Neural progenitor cell (in vitro differentiated cells): ENCODE measurements around the gene FER1L5. TPM values are rescaled to one million over a fixed set of nuclear protein-coding genes. Genes with fewer than 3 reads are reported as not detected.

Experiments
- DNase-seq: peaks from one replicate; pipeline ENCODE4 v3.0.0-alpha.2; 2016; ENCODE audit warnings: low spot score
- H2AFZ ChIP-seq: fragments of 200-600 bp; sonication (generic); replicated peaks from 2 replicates; pipeline ENCODE4 v1.6.1; 2016; ENCODE audit warnings: antibody characterized with exemption
- H3F3A ChIP-seq: fragments of 200-600 bp; sonication (generic); 2 replicates; pipeline ENCODE4 v1.6.1; 2016; ENCODE audit warnings: antibody characterized with exemption, low read depth
- H3K27ac ChIP-seq: fragments of 200-600 bp; sonication (generic); 2 replicates; pipeline ENCODE4 v1.5.1; 2016; ENCODE audit warnings: mild to moderate bottlenecking
- H3K27me3 ChIP-seq: fragments of 200-600 bp; sonication (generic); 2 replicates; pipeline ENCODE4 v1.6.1; 2016; ENCODE audit warnings: mild to moderate bottlenecking, moderate library complexity
- H3K36me3 ChIP-seq: fragments of 200-600 bp; sonication (generic); 2 replicates; pipeline ENCODE4 v1.5.1; 2016
- H3K4me1 ChIP-seq: fragments of 200-600 bp; sonication (generic); 2 replicates; pipeline ENCODE4 v1.6.1; 2016; ENCODE audit warnings: mixed run types
- H3K4me2 ChIP-seq: fragments of 200-600 bp; sonication (generic); 2 replicates; pipeline ENCODE4 v1.6.1; 2016
- H3K4me3 ChIP-seq: fragments of 200-600 bp; sonication (generic); 2 replicates; pipeline ENCODE4 v1.5.1; 2016
- H3K79me2 ChIP-seq: fragments of 200-600 bp; sonication (generic); 2 replicates; pipeline ENCODE4 v1.6.1; 2016; ENCODE audit warnings: low read depth
- H3K9ac ChIP-seq: fragments of 200-600 bp; sonication (generic); 2 replicates; pipeline ENCODE4 v1.6.1; 2016
- H3K9me3 ChIP-seq: fragments of 200-600 bp; sonication (generic); 2 replicates; pipeline ENCODE4 v1.5.1; 2016; ENCODE audit warnings: low read depth
- H4K20me1 ChIP-seq: fragments of 200-600 bp; sonication (generic); 2 replicates; pipeline ENCODE4 v1.6.1; 2016; ENCODE audit warnings: low read depth
- H3K27ac Mint-ChIP-seq: 3 replicates; pipeline ENCODE4 v1.8.0; 2021; ENCODE audit warnings: mixed read lengths
- H3K27me3 Mint-ChIP-seq: 2 replicates; pipeline ENCODE4 v1.8.0; 2022; ENCODE audit warnings: low read depth, mild to moderate bottlenecking, inconsistent platforms, moderate library complexity, mixed read lengths; ENCODE audit not compliant: insufficient read depth
- H3K36me3 Mint-ChIP-seq: 3 replicates; pipeline ENCODE4 v1.8.0; 2021; ENCODE audit warnings: mixed read lengths
- H3K4me1 Mint-ChIP-seq: 3 replicates; pipeline ENCODE4 v1.8.0; 2021; ENCODE audit warnings: mixed read lengths
- H3K4me3 Mint-ChIP-seq: 3 replicates; pipeline ENCODE4 v1.8.0; 2021; ENCODE audit warnings: mild to moderate bottlenecking, moderate library complexity, mixed read lengths
- H3K9me3 Mint-ChIP-seq: 3 replicates; pipeline ENCODE4 v1.8.0; 2020; ENCODE audit warnings: mixed read lengths
- CTCF ChIP-seq: fragments of 200-600 bp; sonication (generic); IDR thresholded peaks from 2 replicates; pipeline ENCODE4 v1.5.1; 2017; ENCODE audit warnings: antibody characterized with exemption, mild to moderate bottlenecking
- EZH2 ChIP-seq: fragments of 200-600 bp; sonication (generic); IDR thresholded peaks from 2 replicates; pipeline ENCODE4 v1.6.1; 2017; ENCODE audit warnings: antibody characterized with exemption, mild to moderate bottlenecking, moderate library complexity
- EZH2phosphoT487 ChIP-seq: fragments of 200-600 bp; sonication (generic); IDR thresholded peaks from 2 replicates; pipeline ENCODE4 v1.6.1; 2017; ENCODE audit warnings: antibody characterized with exemption
- total RNA-seq: library from RNA; depleted of rRNA; stranded (reverse); fragments of >200 nt; gene quantifications from 2 replicates; pipeline ENCODE4 v1.2.3, GENCODE V29; 2015; ENCODE audit warnings: low replicate concordance

Gene FER1L5
- total RNA-seq, 1 donor from 2014 or later, result 1.7 TPM

- no peaks in the 10 kb centered on the region for H3K9me3 Mint-ChIP-seq
- H3K4me3 Mint-ChIP-seq, result peak overlapping the region; percentile 73
- Histone ChIP-seq H4K20me1 (peaks cover 12% of the 10 kb centered on the region), H3K79me2 (peaks cover 41% of the 10 kb centered on the region), H2AFZ (no peak overlapping the region), H3K27me3 (no peaks in the 10 kb centered on the region), H3K4me1 (peaks cover 5% of the 10 kb centered on the region), H3K4me3 (no peak overlapping the region), H3K36me3 (peaks cover 4% of the 10 kb centered on the region), H3K9ac (no peak overlapping the region), H3F3A (no peaks in the 10 kb centered on the region), H3K27ac (no peak overlapping the region), H3K4me2 (no peak overlapping the region), H3K9me3 (no peaks in the 10 kb centered on the region)
- peaks cover 20% of the 10 kb centered on the region for H3K36me3 Mint-ChIP-seq
- peaks cover 24% of the 10 kb centered on the region for H3K4me1 Mint-ChIP-seq
- peaks cover 2% of the 10 kb centered on the region for H3K27me3 Mint-ChIP-seq
- TF ChIP-seq EZH2phosphoT487, result no peak
- no peak for TF ChIP-seq EZH2
- no peak for TF ChIP-seq CTCF
- no peak overlapping the region for H3K27ac Mint-ChIP-seq
- no peak for DNase-seq
Observed at GRCh38 chr2:96737831-96738230, 95.3 kb downstream of the FER1L5 start.

- TF ChIP-seq EZH2phosphoT487, result no peak
- TF ChIP-seq EZH2, result no peak
- H3K4me3 ChIP-seq, result peak overlapping the region; percentile 86
- H3K9ac ChIP-seq, result peak overlapping the region; percentile 81
- H2AFZ ChIP-seq, result peak overlapping the region; percentile 94
- peaks cover 24% of the 10 kb centered on the region for H3K4me1 Mint-ChIP-seq
- H3K27me3 ChIP-seq, result no peaks in the 10 kb centered on the region
- peaks cover 9% of the 10 kb centered on the region for H3K27me3 Mint-ChIP-seq
- no peaks in the 10 kb centered on the region for H3K9me3 Mint-ChIP-seq
- peaks cover 10% of the 10 kb centered on the region for H3K36me3 Mint-ChIP-seq
- peak overlapping the region; percentile 98 for H3K4me3 Mint-ChIP-seq
- H3K27ac ChIP-seq, result no peak overlapping the region
- H3F3A ChIP-seq, result no peaks in the 10 kb centered on the region
- no peaks in the 10 kb centered on the region for H3K9me3 ChIP-seq
- no peaks in the 10 kb centered on the region for H3K36me3 ChIP-seq
- H3K4me2 ChIP-seq, result peak overlapping the region; percentile 94
- peak overlapping the region; percentile 95 for H3K27ac Mint-ChIP-seq
- peaks cover 41% of the 10 kb centered on the region for H3K79me2 ChIP-seq
- H4K20me1 ChIP-seq, result peaks cover 12% of the 10 kb centered on the region
- peaks cover 5% of the 10 kb centered on the region for H3K4me1 ChIP-seq
- no peak for DNase-seq
Observed at GRCh38 chr2:96739076-96739632, 96.6 kb downstream of the FER1L5 start.

- H3K36me3 Mint-ChIP-seq, result peaks cover 6% of the 10 kb centered on the region
- TF ChIP-seq CTCF (peak; percentile 10), EZH2phosphoT487 (no peak), EZH2 (no peak)
- Histone ChIP-seq H3K4me3 (peak within 1 kb of the TSS; percentile 86), H3K27ac (no peak within 1 kb of the TSS), H3K36me3 (no peaks in the 10 kb centered on the region), H2AFZ (peak within 1 kb of the TSS; percentile 99), H3K27me3 (no peaks in the 10 kb centered on the region), H4K20me1 (peaks cover 12% of the 10 kb centered on the region), H3K79me2 (peaks cover 41% of the 10 kb centered on the region), H3K4me1 (peaks cover 5% of the 10 kb centered on the region), H3K9me3 (no peaks in the 10 kb centered on the region), H3F3A (no peaks in the 10 kb centered on the region), H3K4me2 (peak within 1 kb of the TSS; percentile 94), H3K9ac (peak within 1 kb of the TSS; percentile 81)
- peaks cover 9% of the 10 kb centered on the region for H3K27me3 Mint-ChIP-seq
- peak within 1 kb of the TSS; percentile 98 for H3K4me3 Mint-ChIP-seq
- peaks cover 24% of the 10 kb centered on the region for H3K4me1 Mint-ChIP-seq
- no peaks in the 10 kb centered on the region for H3K9me3 Mint-ChIP-seq
- H3K27ac Mint-ChIP-seq, result peak within 1 kb of the TSS; percentile 95
- DNase-seq, result peak; percentile 99
Observed at GRCh38 chr2:96739633-96740428, 97.3 kb downstream of the FER1L5 start, which contains the start of gene LMAN2L. Gene LMAN2L, minus strand, starts transcription at chr2:96740064. Its CDS starts 24 bp downstream, at chr2:96740040.
